ENCODE measurements around the gene CRYBA4.

Gene CRYBA4

DNA sequence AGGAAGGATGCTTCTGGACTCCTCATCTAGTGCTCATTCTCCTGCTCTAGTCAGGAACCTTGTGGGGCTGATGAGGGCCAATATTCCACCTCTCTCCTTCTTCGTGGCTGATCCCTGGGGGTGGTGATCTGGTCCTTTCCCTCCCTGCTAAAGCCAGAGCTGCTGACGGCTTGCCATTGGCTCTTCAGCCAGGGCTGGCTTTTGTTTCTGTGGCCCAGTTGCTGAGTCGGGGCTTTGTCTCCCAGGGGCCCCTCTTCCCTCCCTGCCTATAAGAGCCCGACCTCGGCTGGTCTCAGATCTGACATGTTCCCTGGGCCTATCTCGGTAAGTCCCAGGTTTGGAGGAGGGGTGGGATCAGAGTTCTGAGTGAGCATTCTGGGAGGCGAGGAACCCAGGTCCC, at the start of gene CRYBA4:
Gene CRYBA4, plus strand, starts transcription at position 301 of the 400 bp plus-strand sequence. CDS start 634 bp downstream, outside the sequence.
- Histone ChIP-seq H3K4me1 (ENCODE audit: control insufficient read depth in 1 of 2, insufficient read depth in 2 of 2, low read length in 2 of 2) (peaks cover 0 to 13% of the 10 kb centered on the region in 2 donors), H3K9ac (ENCODE audit: low read depth in 1 of 2, low read length in 2 of 2) (no peak within 1 kb of the TSS), H3K27me3 (ENCODE audit: control insufficient read depth in 1 of 2, insufficient read depth in 2 of 2, low read length in 2 of 2) (no peaks in the 10 kb centered on the region), H3K36me3 (ENCODE audit: control insufficient read depth in 1 of 2, insufficient read depth in 2 of 2, low read length in 2 of 2) (no peaks in the 10 kb centered on the region), H3K4me3 (ENCODE audit: low read depth in 1 of 2, low read length in 2 of 2) (no peak within 1 kb of the TSS), H3K27ac (ENCODE audit: low read depth, low read length) (no peak within 1 kb of the TSS), H3K9me3 (ENCODE audit: control insufficient read depth in 1 of 2, low read length in 2 of 2) (no peaks in the 10 kb centered on the region)

DNA sequence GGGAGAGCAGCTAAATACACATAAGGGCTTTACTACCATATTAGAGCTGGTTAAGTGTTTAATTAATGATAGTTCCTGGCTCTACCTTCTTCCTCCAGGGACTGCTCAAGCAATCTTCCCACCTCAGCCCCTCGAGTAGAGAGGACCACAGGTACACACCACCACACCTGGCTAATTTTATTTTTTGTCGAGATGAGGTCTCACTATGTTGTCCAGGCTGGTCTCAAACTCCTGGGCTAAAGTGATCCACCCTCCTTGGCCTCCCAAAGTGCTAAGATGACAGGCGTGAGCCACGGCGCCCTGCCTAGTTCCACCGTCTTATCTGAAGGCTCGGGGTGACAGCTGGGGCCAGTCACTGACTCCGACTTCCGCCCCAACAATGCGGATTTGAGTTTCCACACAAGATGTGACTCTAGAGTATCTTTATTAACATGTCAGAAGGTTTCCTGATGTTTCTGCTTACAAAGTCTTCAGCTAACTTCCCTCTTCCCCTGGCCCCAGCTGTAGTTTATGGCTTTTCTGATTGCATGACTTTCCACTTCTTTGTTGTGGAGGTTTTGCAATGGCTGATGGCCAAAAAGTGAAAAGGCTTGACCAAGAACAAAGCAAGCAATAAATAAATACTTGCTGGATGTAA, 48.6 kb upstream of the CRYBA4 start:
- H3K9ac ChIP-seq (ENCODE audit: low read depth in 1 of 2, low read length in 2 of 2), result no peak overlapping the region
- no peaks in the 10 kb centered on the region for H3K9me3 ChIP-seq (ENCODE audit: control insufficient read depth in 1 of 2, low read length in 2 of 2)
- H3K4me3 ChIP-seq (ENCODE audit: low read depth in 1 of 2, low read length in 2 of 2), result peak overlapping the region in 1 of 2 donors; percentile 21
- no peak overlapping the region for H3K27ac ChIP-seq (ENCODE audit: low read depth, low read length)
- H3K36me3 ChIP-seq (ENCODE audit: control insufficient read depth in 1 of 2, insufficient read depth in 2 of 2, low read length in 2 of 2), result peaks cover 0 to 4% of the 10 kb centered on the region in 2 donors
- H3K4me1 ChIP-seq (ENCODE audit: control insufficient read depth in 1 of 2, insufficient read depth in 2 of 2, low read length in 2 of 2), result peaks cover 16 to 28% of the 10 kb centered on the region in 2 donors
- H3K27me3 ChIP-seq (ENCODE audit: control insufficient read depth in 1 of 2, insufficient read depth in 2 of 2, low read length in 2 of 2), result no peaks in the 10 kb centered on the region

DNA sequence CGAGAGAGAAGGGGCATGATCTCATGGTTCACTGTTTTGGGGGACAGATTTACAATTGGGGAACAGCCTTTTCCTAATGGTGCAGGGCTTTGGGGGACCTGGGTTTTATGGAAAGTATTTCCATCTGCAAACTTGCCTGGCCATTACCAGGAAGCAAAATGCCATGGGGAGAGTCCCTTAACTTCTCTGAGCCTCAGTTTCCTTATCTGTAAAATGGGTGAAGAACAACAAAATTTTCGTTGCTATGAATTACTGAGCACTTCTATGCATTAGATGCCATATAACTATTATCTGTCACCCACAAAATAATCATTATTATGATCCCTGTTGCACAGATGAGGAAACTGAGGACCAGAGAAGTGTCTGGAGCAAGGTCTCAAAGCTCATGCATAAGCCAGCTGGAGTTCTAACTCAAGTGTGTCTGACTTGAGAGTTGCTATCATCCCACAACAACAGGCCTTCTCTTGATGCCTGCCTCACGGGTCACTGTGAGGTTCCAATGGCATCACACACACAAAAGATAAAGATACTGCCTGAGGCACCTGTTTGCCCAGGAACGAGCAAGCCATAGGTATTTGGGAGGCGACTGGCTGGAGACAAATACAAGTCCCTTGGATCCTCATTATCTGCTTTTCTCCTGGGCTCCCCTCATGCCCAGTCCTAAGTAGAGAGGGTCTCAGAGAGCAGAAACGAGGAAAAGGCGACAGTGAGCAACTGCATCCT, 47.6 kb upstream of the CRYBA4 start:
- H3K36me3 ChIP-seq (ENCODE audit: control insufficient read depth in 1 of 2, insufficient read depth in 2 of 2, low read length in 2 of 2), result peaks cover 0 to 4% of the 10 kb centered on the region in 2 donors
- no peaks in the 10 kb centered on the region for H3K9me3 ChIP-seq (ENCODE audit: control insufficient read depth in 1 of 2, low read length in 2 of 2)
- no peak overlapping the region for H3K27ac ChIP-seq (ENCODE audit: low read depth, low read length)
- H3K4me3 ChIP-seq (ENCODE audit: low read depth in 1 of 2, low read length in 2 of 2), result no peak overlapping the region
- no peaks in the 10 kb centered on the region for H3K27me3 ChIP-seq (ENCODE audit: control insufficient read depth in 1 of 2, insufficient read depth in 2 of 2, low read length in 2 of 2)
- peaks cover 16 to 32% of the 10 kb centered on the region in 2 donors for H3K4me1 ChIP-seq (ENCODE audit: control insufficient read depth in 1 of 2, insufficient read depth in 2 of 2, low read length in 2 of 2)
- no peak overlapping the region for H3K9ac ChIP-seq (ENCODE audit: low read depth in 1 of 2, low read length in 2 of 2)

DNA sequence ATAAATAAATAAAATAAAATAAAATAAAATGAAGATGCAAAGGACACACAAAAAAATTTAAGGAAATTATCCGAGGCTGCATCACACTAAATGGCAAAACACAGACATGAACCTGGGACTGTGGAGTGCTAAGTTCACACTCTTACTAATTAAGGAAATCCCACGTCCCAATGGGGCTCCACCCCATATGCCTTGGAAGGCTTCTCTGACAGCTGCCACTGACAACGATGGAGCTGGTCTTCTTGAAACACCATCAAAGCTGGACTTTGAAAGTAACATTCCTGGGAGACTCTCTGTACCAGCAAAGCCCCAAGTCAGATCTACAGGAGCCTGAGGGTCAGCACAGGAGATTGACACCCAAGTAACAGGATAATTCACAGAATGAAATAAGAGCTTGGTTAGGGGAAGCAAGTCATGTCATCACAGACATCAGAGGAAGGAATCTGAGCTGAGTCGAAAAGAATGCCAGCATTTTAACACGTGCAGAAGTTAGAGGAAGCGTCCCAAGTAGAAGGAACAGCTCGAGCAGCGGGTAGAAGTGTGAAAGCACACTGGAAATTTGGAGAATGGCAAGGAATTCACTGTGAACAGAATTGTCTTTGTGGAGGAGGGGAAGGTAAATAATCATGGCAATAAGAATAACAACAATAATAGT, 45.6 kb upstream of the CRYBA4 start:
- no peak overlapping the region for H3K9ac ChIP-seq (ENCODE audit: low read depth in 1 of 2, low read length in 2 of 2)
- H3K9me3 ChIP-seq (ENCODE audit: control insufficient read depth in 1 of 2, low read length in 2 of 2), result no peaks in the 10 kb centered on the region
- H3K27me3 ChIP-seq (ENCODE audit: control insufficient read depth in 1 of 2, insufficient read depth in 2 of 2, low read length in 2 of 2), result no peaks in the 10 kb centered on the region
- no peak overlapping the region for H3K4me3 ChIP-seq (ENCODE audit: low read depth in 1 of 2, low read length in 2 of 2)
- H3K27ac ChIP-seq (ENCODE audit: low read depth, low read length), result no peak overlapping the region
- H3K36me3 ChIP-seq (ENCODE audit: control insufficient read depth in 1 of 2, insufficient read depth in 2 of 2, low read length in 2 of 2), result no peaks in the 10 kb centered on the region
- H3K4me1 ChIP-seq (ENCODE audit: control insufficient read depth in 1 of 2, insufficient read depth in 2 of 2, low read length in 2 of 2), result peaks cover 16 to 35% of the 10 kb centered on the region in 2 donors

DNA sequence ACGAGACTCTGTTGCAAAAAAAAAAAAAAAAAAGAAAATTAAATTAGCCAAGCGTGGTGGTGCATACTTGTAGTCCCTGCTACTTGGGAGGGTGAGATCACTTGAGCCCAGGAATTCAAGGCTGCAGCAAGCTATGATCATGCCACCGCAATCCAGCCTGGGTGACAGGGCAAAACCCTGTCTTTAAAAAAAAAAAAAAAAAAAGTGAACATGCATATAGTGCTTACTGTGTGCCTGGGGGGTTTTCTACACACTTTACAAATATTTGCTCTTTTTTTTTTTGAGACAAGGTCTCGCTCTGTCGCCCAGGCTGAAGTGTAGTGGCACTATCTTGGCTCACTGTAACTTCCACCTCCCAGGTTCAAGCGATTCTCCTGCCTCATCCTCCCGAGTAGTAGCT, 44.7 kb upstream of the CRYBA4 start:
- Histone ChIP-seq H3K36me3 (ENCODE audit: control insufficient read depth in 1 of 2, insufficient read depth in 2 of 2, low read length in 2 of 2) (peaks cover 0 to 6% of the 10 kb centered on the region in 2 donors), H3K4me1 (ENCODE audit: control insufficient read depth in 1 of 2, insufficient read depth in 2 of 2, low read length in 2 of 2) (peaks cover 16 to 35% of the 10 kb centered on the region in 2 donors), H3K9me3 (ENCODE audit: control insufficient read depth in 1 of 2, low read length in 2 of 2) (no peaks in the 10 kb centered on the region), H3K9ac (ENCODE audit: low read depth in 1 of 2, low read length in 2 of 2) (no peak overlapping the region), H3K4me3 (ENCODE audit: low read depth in 1 of 2, low read length in 2 of 2) (no peak overlapping the region), H3K27me3 (ENCODE audit: control insufficient read depth in 1 of 2, insufficient read depth in 2 of 2, low read length in 2 of 2) (no peaks in the 10 kb centered on the region), H3K27ac (ENCODE audit: low read depth, low read length) (no peak overlapping the region)

DNA sequence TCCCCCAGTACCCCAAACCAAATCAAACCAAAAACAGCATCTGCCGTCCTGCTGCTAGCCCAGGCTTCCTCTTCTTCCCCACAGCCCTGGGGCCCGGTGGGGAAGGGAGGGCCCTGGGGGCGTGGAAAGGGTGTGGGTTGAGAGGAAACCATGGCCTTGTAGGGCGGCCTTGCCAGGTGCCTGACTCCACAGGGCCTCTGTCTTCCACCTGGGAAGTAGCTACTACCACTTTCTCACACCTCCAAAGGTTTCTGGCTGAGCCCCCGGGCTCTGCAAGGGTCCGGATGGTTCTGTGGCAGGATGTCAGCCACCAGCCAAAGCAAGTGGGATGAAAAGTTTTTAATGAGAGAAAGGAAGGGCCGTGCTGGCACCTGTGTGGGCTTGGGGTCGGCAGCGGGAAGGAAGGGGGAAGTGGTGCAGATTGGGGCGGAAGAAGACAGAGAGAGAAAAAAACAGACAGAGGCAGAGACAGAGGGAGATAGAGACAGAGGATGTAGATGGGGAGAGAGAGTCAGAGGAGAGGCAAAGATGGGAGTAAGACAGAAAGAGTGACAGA, 42.4 kb upstream of the CRYBA4 start:
- Histone ChIP-seq H3K36me3 (ENCODE audit: control insufficient read depth in 1 of 2, insufficient read depth in 2 of 2, low read length in 2 of 2) (peaks cover 5 to 10% of the 10 kb centered on the region in 2 donors), H3K4me1 (ENCODE audit: control insufficient read depth in 1 of 2, insufficient read depth in 2 of 2, low read length in 2 of 2) (peaks cover 3 to 17% of the 10 kb centered on the region in 2 donors), H3K27ac (ENCODE audit: low read depth, low read length) (no peak overlapping the region), H3K4me3 (ENCODE audit: low read depth in 1 of 2, low read length in 2 of 2) (peak overlapping the region in 1 of 2 donors; percentile 40), H3K27me3 (ENCODE audit: control insufficient read depth in 1 of 2, insufficient read depth in 2 of 2, low read length in 2 of 2) (no peaks in the 10 kb centered on the region), H3K9ac (ENCODE audit: low read depth in 1 of 2, low read length in 2 of 2) (no peak overlapping the region), H3K9me3 (ENCODE audit: control insufficient read depth in 1 of 2, low read length in 2 of 2) (no peaks in the 10 kb centered on the region)

DNA sequence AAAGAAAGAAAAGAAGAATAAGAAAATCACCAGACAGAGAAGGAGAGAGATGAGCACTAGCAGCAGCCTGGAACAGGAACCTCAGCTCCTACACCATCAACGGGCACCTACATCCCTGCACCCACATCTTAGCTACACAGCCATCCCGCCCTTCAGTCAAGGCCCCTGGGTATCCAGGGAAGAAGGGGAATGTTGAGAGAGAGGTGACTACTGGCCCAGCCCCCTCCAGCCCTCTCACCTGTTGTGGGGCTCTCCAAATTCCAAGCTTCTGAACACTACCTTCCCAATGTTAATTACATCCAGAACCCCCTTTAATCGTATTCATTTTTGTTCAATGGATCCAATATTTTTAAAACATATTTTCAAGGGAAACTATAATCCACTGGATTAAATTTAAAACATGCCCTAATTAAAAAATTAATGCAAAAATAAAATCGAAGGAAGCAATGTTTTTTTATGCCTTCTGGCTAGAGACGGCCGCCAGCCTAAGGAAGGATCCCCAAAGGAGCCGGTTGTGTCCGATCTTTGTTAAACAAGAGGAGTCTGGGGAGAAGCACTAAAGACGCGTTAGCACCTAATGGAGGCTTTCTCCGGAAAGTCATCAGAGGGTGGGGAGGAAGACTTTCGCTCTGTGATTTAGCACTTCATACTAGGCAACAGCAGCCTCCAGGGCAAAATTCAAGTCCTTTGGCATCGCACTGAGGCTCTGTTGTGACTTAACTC, 41.4 kb upstream of the CRYBA4 start:
- peaks cover 5 to 10% of the 10 kb centered on the region in 2 donors for H3K36me3 ChIP-seq (ENCODE audit: control insufficient read depth in 1 of 2, insufficient read depth in 2 of 2, low read length in 2 of 2)
- H3K9me3 ChIP-seq (ENCODE audit: control insufficient read depth in 1 of 2, low read length in 2 of 2), result no peaks in the 10 kb centered on the region
- H3K4me3 ChIP-seq (ENCODE audit: low read depth in 1 of 2, low read length in 2 of 2), result no peak overlapping the region
- H3K4me1 ChIP-seq (ENCODE audit: control insufficient read depth in 1 of 2, insufficient read depth in 2 of 2, low read length in 2 of 2), result peaks cover 12% of the 10 kb centered on the region in 2 donors
- no peak overlapping the region for H3K27ac ChIP-seq (ENCODE audit: low read depth, low read length)
- no peaks in the 10 kb centered on the region for H3K27me3 ChIP-seq (ENCODE audit: control insufficient read depth in 1 of 2, insufficient read depth in 2 of 2, low read length in 2 of 2)
- H3K9ac ChIP-seq (ENCODE audit: low read depth in 1 of 2, low read length in 2 of 2), result no peak overlapping the region

DNA sequence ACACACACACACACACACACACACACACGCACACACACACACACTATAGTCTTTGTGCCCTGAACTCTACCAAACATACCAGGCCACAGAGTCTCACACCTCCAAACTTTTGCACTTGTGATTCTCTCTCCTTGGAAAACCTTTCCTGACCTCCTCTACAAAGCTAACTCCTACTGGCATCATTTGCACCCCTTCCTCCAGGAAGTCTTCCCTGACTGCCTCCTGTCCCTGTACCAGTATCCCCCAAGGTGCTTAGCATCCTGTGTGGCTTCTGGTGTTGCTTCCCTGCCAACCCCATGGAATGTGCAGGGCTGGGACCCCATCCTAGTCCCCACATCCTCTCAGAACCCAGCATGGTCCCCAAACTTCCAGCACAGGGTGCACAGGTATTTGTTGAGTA, 40.7 kb upstream of the CRYBA4 start:
- H3K4me1 ChIP-seq (ENCODE audit: control insufficient read depth in 1 of 2, insufficient read depth in 2 of 2, low read length in 2 of 2), result peaks cover 13 to 14% of the 10 kb centered on the region in 2 donors

DNA sequence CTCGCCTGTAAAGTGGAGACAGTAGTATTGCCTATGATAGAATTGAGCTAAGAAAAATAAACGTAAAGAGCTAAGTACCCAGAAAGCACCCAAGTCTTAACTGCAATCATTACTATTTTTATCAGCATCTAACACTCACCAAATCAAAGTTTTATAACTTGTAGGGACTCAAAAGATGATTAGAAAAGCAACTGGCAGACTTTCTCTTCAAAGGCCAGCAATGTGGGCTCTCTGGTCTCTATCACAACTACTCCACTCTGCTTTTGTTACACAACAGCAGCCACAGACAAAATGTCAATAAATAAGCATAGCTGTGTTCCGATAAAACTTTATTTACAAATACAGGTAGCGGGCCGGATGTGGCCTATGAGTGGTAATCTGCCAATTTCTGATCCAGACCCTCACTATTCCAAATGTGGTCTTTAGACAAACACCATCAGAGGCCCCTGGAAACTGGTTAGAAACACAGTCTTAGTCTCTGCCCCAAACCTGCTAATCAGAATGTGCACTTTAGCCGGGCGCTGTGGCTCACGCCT, 40.1 kb upstream of the CRYBA4 start:
- Histone ChIP-seq H3K4me3 (ENCODE audit: low read depth in 1 of 2, low read length in 2 of 2) (no peak overlapping the region), H3K9me3 (ENCODE audit: control insufficient read depth in 1 of 2, low read length in 2 of 2) (no peaks in the 10 kb centered on the region), H3K27me3 (ENCODE audit: control insufficient read depth in 1 of 2, insufficient read depth in 2 of 2, low read length in 2 of 2) (no peaks in the 10 kb centered on the region), H3K9ac (ENCODE audit: low read depth in 1 of 2, low read length in 2 of 2) (no peak overlapping the region), H3K27ac (ENCODE audit: low read depth, low read length) (no peak overlapping the region), H3K36me3 (ENCODE audit: control insufficient read depth in 1 of 2, insufficient read depth in 2 of 2, low read length in 2 of 2) (peaks cover 5 to 10% of the 10 kb centered on the region in 2 donors), H3K4me1 (ENCODE audit: control insufficient read depth in 1 of 2, insufficient read depth in 2 of 2, low read length in 2 of 2) (peaks cover 14 to 21% of the 10 kb centered on the region in 2 donors)

More for the DNA sequence above, 40.7 kb upstream of the CRYBA4 start:
- no peak overlapping the region for H3K9ac ChIP-seq (ENCODE audit: low read depth in 1 of 2, low read length in 2 of 2)
- H3K4me3 ChIP-seq (ENCODE audit: low read depth in 1 of 2, low read length in 2 of 2), result no peak overlapping the region
- H3K27me3 ChIP-seq (ENCODE audit: control insufficient read depth in 1 of 2, insufficient read depth in 2 of 2, low read length in 2 of 2), result no peaks in the 10 kb centered on the region
- peaks cover 5 to 10% of the 10 kb centered on the region in 2 donors for H3K36me3 ChIP-seq (ENCODE audit: control insufficient read depth in 1 of 2, insufficient read depth in 2 of 2, low read length in 2 of 2)
- H3K9me3 ChIP-seq (ENCODE audit: control insufficient read depth in 1 of 2, low read length in 2 of 2), result no peaks in the 10 kb centered on the region
- H3K27ac ChIP-seq (ENCODE audit: low read depth, low read length), result no peak overlapping the region
